GM23338 (cell line): Measurements from ENCODE around the gene ACSF3. TPM values are rescaled to one million over a fixed set of nuclear protein-coding genes. Genes with fewer than 3 reads are reported as not detected.

Experiments used
- ATAC-seq: fragments of 200-7000 bp; cut with Tn5 transposase; 3 replicates; pipeline ENCODE4 v1.9.1; 2020
- DNase-seq: peaks from one replicate; pipeline ENCODE4 v3.0.0-alpha.2; 2015; ENCODE audit warnings: low spot score
- H2AFZ ChIP-seq: fragments of 200-600 bp; sonication (generic); 2 replicates; pipeline ENCODE4 v1.8.0; 2016; ENCODE audit warnings: antibody characterized with exemption, mild to moderate bottlenecking, moderate library complexity
- H3F3A ChIP-seq: fragments of 200-600 bp; sonication (generic); replicated peaks from 2 replicates; pipeline ENCODE4 v1.8.0; 2017; ENCODE audit warnings: antibody characterized with exemption, mixed run types, low read depth
- H3K27ac ChIP-seq: fragments of 200-600 bp; sonication (generic); 2 replicates; pipeline ENCODE4 v1.6.1; 2016; ENCODE audit warnings: low read depth
- H3K27me3 ChIP-seq: fragments of 200-600 bp; sonication (generic); 2 replicates; pipeline ENCODE4 v1.8.0; 2016; ENCODE audit warnings: mild to moderate bottlenecking, mixed run types, moderate library complexity; ENCODE audit not compliant: insufficient read depth
- H3K36me3 ChIP-seq: fragments of 200-600 bp; sonication (generic); 2 replicates; pipeline ENCODE4 v1.8.0; 2016; ENCODE audit warnings: mild to moderate bottlenecking; ENCODE audit not compliant: insufficient read depth
- H3K4me1 ChIP-seq: fragments of 200-600 bp; sonication (generic); 2 replicates; pipeline ENCODE4 v1.8.0; 2016; ENCODE audit warnings: mild to moderate bottlenecking, moderate library complexity; ENCODE audit not compliant: insufficient read depth
- H3K4me2 ChIP-seq: fragments of 200-600 bp; sonication (generic); 2 replicates; pipeline ENCODE4 v1.7.1; 2017; ENCODE audit warnings: mixed run types
- H3K4me3 ChIP-seq: fragments of 200-600 bp; sonication (generic); 2 replicates; pipeline ENCODE4 v1.6.1; 2016; ENCODE audit warnings: mixed run types
- H3K79me2 ChIP-seq: fragments of 200-600 bp; sonication (generic); replicated peaks from 2 replicates; pipeline ENCODE4 v1.8.0; 2017; ENCODE audit warnings: mild to moderate bottlenecking; ENCODE audit not compliant: insufficient read depth
- H3K9me2 ChIP-seq: fragments of 200-600 bp; sonication (generic); 2 replicates; pipeline ENCODE4 v1.8.0; 2017; ENCODE audit not compliant: insufficient read depth
- H4K20me1 ChIP-seq: fragments of 200-600 bp; sonication (generic); replicated peaks from 2 replicates; pipeline ENCODE4 v1.8.0; 2017; ENCODE audit warnings: mild to moderate bottlenecking; ENCODE audit not compliant: insufficient read depth
- H3K27ac Mint-ChIP-seq: 2 replicates; pipeline ENCODE4 v1.8.0; 2020; ENCODE audit warnings: inconsistent platforms, mild to moderate bottlenecking, moderate library complexity, mixed read lengths
- H3K27me3 Mint-ChIP-seq: 3 replicates; pipeline ENCODE4 v1.8.0; 2022; ENCODE audit warnings: low read depth, mild to moderate bottlenecking, moderate library complexity, mixed read lengths, inconsistent platforms; ENCODE audit not compliant: insufficient read depth, poor library complexity
- H3K36me3 Mint-ChIP-seq: 3 replicates; pipeline ENCODE4 v1.8.0; 2021; ENCODE audit warnings: low read depth, mild to moderate bottlenecking, inconsistent platforms, moderate library complexity, mixed read lengths
- H3K4me1 Mint-ChIP-seq: 3 replicates; pipeline ENCODE4 v1.8.0; 2020; ENCODE audit warnings: mild to moderate bottlenecking, inconsistent platforms, mixed read lengths
- H3K4me3 Mint-ChIP-seq: 3 replicates; pipeline ENCODE4 v1.8.0; 2021; ENCODE audit warnings: moderate library complexity, mild to moderate bottlenecking, inconsistent platforms, mixed read lengths
- H3K9me3 Mint-ChIP-seq: 3 replicates; pipeline ENCODE4 v1.8.0; 2020; ENCODE audit warnings: moderate library complexity, mild to moderate bottlenecking, inconsistent platforms, mixed read lengths
- CREB1 ChIP-seq: fragments of 250-450 bp; sonication (Bioruptor Pico); IDR thresholded peaks from 2 replicates; pipeline ENCODE4 v1.5.0; 2020; ENCODE audit warnings: low read depth, mild to moderate bottlenecking, moderate library complexity
- CTCF ChIP-seq, 2 experiments: fragments of 200-600 bp in 1 of 2; sonication (generic) in 1 of 2; conservative IDR thresholded peaks; 2 replicates each; pipeline versions ENCODE4 v1.5.1 to v1.6.1; 2016 to 2017; ENCODE audit warnings: antibody characterized with exemption in 2 of 2, low read depth in 2 of 2, mild to moderate bottlenecking in 2 of 2, moderate library complexity in 1 of 2
- ETS1 ChIP-seq: IDR thresholded peaks from 2 replicates; pipeline ENCODE4 v1.6.1; 2016; ENCODE audit warnings: antibody characterized with exemption
- EZH2 ChIP-seq: fragments of 200-600 bp; sonication (generic); IDR thresholded peaks from one replicate; pipeline ENCODE4 v1.8.0; 2017; ENCODE audit warnings: antibody characterized with exemption, mild to moderate bottlenecking, low read depth; ENCODE audit not compliant: unreplicated experiment
- EZH2phosphoT487 ChIP-seq: fragments of 200-600 bp; sonication (generic); IDR thresholded peaks from one replicate; pipeline ENCODE4 v1.8.1; 2018; ENCODE audit warnings: antibody characterized with exemption; ENCODE audit not compliant: unreplicated experiment
- JUNB ChIP-seq: IDR thresholded peaks from one replicate; pipeline ENCODE4 v1.6.1; 2016; ENCODE audit warnings: antibody characterized with exemption; ENCODE audit not compliant: unreplicated experiment
- NANOG ChIP-seq: IDR thresholded peaks from 2 replicates; pipeline ENCODE4 v1.6.1; 2016; ENCODE audit warnings: antibody characterized with exemption, borderline replicate concordance
- POLR2AphosphoS5 ChIP-seq: IDR thresholded peaks from 2 replicates; pipeline ENCODE4 v1.6.1; 2016; ENCODE audit warnings: antibody characterized with exemption, low read depth
- REST ChIP-seq: IDR thresholded peaks from one replicate; pipeline ENCODE4 v1.6.1; 2018; ENCODE audit warnings: antibody characterized with exemption; ENCODE audit not compliant: unreplicated experiment
- STAT1 ChIP-seq: IDR thresholded peaks from one replicate; pipeline ENCODE4 v1.6.1; 2016; ENCODE audit warnings: antibody characterized with exemption; ENCODE audit not compliant: unreplicated experiment
- ZNF114 ChIP-seq: fragments of 250-450 bp; sonication (Bioruptor Pico); IDR thresholded peaks from 2 replicates; pipeline ENCODE4 v1.5.0; 2020; ENCODE audit warnings: mild to moderate bottlenecking, moderate library complexity
- ZNF331 ChIP-seq: fragments of 250-450 bp; sonication (Bioruptor Pico); IDR thresholded peaks from 2 replicates; pipeline ENCODE4 v1.5.0; 2020; ENCODE audit warnings: low read depth, mild to moderate bottlenecking, moderate library complexity
- ZNF462 ChIP-seq: fragments of 250-450 bp; sonication (Bioruptor Pico); IDR thresholded peaks from 2 replicates; pipeline ENCODE4 v1.5.0; 2020; ENCODE audit warnings: mild to moderate bottlenecking, moderate library complexity
- polyA plus RNA-seq: library from polyadenylated mRNA; unstranded; fragments of >200 nt; fragmentation: Nextera tagmentation; extraction: Ambion mirVana; gene quantifications from 2 replicates; pipeline ENCODE4 v1.2.1, GENCODE V29; 2016
- total RNA-seq: library from RNA; depleted of rRNA; stranded (reverse); fragments of >200 nt; shearing (Covaris generic); gene quantifications from 2 replicates; pipeline ENCODE4 v1.2.3, GENCODE V29; 2014

The ACSF3 gene
- total and polyA plus RNA-seq, 2 experiments from 2014 or later: 12.8 to 23.1 TPM

GRCh38 chr16:89197033-89197632, 103.5 kb downstream of the ACSF3 start:
- Histone ChIP-seq H2AFZ (no peak overlapping the region), H3K9me2 (no peaks in the 10 kb centered on the region), H3K27ac (no peak overlapping the region), H3K36me3 (no peaks in the 10 kb centered on the region), H4K20me1 (no peaks in the 10 kb centered on the region), H3K4me1 (peaks cover 7% of the 10 kb centered on the region; the same call in 1 of the 2 replicates), H3K27me3 (peaks cover 13% of the 10 kb centered on the region), H3K4me3 (no peak overlapping the region), H3K4me2 (no peak overlapping the region), H3F3A (no peaks in the 10 kb centered on the region), H3K79me2 (no peaks in the 10 kb centered on the region)
- H3K9me3 Mint-ChIP-seq: no peaks in the 10 kb centered on the region
- H3K27ac Mint-ChIP-seq: no peak overlapping the region
- no peak overlapping the region for H3K4me3 Mint-ChIP-seq
- peaks cover 5% of the 10 kb centered on the region; the same call in 1 of the 3 replicates for H3K4me1 Mint-ChIP-seq
- H3K36me3 Mint-ChIP-seq: no peaks in the 10 kb centered on the region
- TF ChIP-seq ZNF462 (CRISPR knock-in tag) (no peak), CTCF (conservative IDR thresholded peaks at IDR 0.05; ENCODE audit: low read depth in 2 of 2) (no peak), STAT1 (no peak), ZNF114 (CRISPR knock-in tag) (no peak), POLR2AphosphoS5 (no peak), CREB1 (no peak), NANOG (no peak), EZH2 (no peak), JUNB (no peak), EZH2phosphoT487 (no peak), REST (no peak), ZNF331 (no peak), ETS1 (no peak)
- ATAC-seq (no peak), DNase-seq (no peak)
- H3K27me3 Mint-ChIP-seq: peaks cover 19% of the 10 kb centered on the region
